ENCODE data around the gene LRRC73.
"Not testable (repeated sequence)": the region's sequence is repeated elsewhere in the genome, so short reads cannot be mapped to it uniquely, and the experiment has no call there.

The LRRC73 gene

GRCh38 chr6:43467265-43467664 is 42.9 kb downstream of the LRRC73 start:
- DNase-seq (ENCODE audit: low read depth in 1 of 2, low spot score in 1 of 2): not testable (repeated sequence)

GRCh38 chr6:43465948-43466347 is 44.2 kb downstream of the LRRC73 start:
- no peak for DNase-seq (ENCODE audit: low read depth in 1 of 2, low spot score in 1 of 2)

GRCh38 chr6:43464337-43464736 is 45.8 kb downstream of the LRRC73 start:
- DNase-seq (ENCODE audit: low read depth in 1 of 2, low spot score in 1 of 2): no peak

- no peak for DNase-seq (ENCODE audit: low read depth in 1 of 2, low spot score in 1 of 2)
Measured at GRCh38 chr6:43461936-43462335, 48.2 kb downstream of the LRRC73 start.

GRCh38 chr6:43460032-43460431 is 50.1 kb downstream of the LRRC73 start:
- no peak for DNase-seq (ENCODE audit: low read depth in 1 of 2, low spot score in 1 of 2)

GRCh38 chr6:43459535-43459934 is 50.6 kb downstream of the LRRC73 start:
- no peak for DNase-seq (ENCODE audit: low read depth in 1 of 2, low spot score in 1 of 2)

GRCh38 chr6:43458154-43458553 is 52.0 kb downstream of the LRRC73 start:
- DNase-seq (ENCODE audit: low read depth in 1 of 2, low spot score in 1 of 2): not testable (repeated sequence)

GRCh38 chr6:43457643-43458042 is 52.5 kb downstream of the LRRC73 start:
- no peak for DNase-seq (ENCODE audit: low read depth in 1 of 2, low spot score in 1 of 2)

All from stimulated activated CD4-positive, alpha-beta T cell treated with anti-CD3 and anti-CD28 coated beads, Interleukin-15, amount 100 ng/mL, for 1 hour (primary cell).